ENCODE measurements around the gene LYPD6B. TPM values are rescaled to one million over a fixed set of nuclear protein-coding genes. Genes with fewer than 3 reads are reported as not detected.

LYPD6B gene, protein sequence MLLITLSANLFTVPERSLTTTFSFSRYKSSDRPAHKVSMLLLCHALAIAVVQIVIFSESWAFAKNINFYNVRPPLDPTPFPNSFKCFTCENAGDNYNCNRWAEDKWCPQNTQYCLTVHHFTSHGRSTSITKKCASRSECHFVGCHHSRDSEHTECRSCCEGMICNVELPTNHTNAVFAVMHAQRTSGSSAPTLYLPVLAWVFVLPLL
- total RNA-seq: 13.3 and 16.8 TPM in 2 replicates
- 26.0 and 26.4 TPM in 2 replicates for polyA plus RNA-seq

DNA sequence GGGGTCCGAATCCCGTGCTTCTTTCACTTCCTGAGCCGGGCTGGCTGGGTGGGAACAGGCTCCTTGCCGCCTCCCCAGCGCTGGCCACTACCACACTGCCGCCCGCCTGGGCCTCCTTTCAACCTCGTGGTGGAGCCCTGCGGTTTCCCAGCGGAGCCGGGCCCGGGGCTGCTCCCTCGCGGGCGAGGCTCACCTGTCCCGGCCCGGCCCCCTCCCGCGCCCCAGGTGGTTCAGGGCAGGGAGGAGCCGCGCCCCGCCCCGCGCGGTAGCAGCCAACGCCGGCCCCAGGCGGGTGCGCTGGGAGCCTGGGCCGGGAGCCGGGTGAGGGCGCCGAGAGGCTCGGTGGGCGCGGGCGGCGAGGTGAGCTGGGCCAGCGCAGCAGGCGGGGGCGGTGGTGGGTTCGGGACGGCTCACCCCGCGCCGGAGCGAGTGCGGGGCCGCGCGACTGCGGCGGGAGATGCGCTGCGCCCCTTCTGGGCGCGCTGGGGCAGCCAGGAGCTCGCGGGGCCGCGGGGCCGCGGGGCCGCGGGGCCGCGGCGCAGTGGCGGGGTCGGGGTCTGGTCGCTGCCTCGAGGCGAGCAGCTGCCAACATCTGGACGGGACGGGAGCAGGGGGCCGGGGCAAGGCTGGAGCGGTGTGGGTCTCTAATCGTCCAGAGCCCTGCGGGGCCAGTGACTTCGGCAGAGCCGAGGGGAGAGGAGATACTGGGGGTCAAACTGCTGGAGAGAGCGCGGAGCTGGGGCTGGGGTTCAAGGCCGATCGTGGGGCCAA, at the start of gene LYPD6B:
Gene LYPD6B, plus strand, starts transcription at position 258 of the 771 bp plus-strand sequence. CDS start 92,250 bp downstream, outside the sequence.
- peak; percentile 84 for DNase-seq (ENCODE audit: low spot score)
- TF ChIP-seq EZH2 (IDR thresholded peaks at IDR 0.05; ENCODE audit: borderline replicate concordance): no peak
- TF ChIP-seq, protein P1, sequence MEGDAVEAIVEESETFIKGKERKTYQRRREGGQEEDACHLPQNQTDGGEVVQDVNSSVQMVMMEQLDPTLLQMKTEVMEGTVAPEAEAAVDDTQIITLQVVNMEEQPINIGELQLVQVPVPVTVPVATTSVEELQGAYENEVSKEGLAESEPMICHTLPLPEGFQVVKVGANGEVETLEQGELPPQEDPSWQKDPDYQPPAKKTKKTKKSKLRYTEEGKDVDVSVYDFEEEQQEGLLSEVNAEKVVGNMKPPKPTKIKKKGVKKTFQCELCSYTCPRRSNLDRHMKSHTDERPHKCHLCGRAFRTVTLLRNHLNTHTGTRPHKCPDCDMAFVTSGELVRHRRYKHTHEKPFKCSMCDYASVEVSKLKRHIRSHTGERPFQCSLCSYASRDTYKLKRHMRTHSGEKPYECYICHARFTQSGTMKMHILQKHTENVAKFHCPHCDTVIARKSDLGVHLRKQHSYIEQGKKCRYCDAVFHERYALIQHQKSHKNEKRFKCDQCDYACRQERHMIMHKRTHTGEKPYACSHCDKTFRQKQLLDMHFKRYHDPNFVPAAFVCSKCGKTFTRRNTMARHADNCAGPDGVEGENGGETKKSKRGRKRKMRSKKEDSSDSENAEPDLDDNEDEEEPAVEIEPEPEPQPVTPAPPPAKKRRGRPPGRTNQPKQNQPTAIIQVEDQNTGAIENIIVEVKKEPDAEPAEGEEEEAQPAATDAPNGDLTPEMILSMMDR (IDR thresholded peaks at IDR 0.05; ENCODE audit: poor library complexity): peak; percentile 25
- 2% methylated on average over 35 of the region's 85 CpGs for whole genome bisulfite sequencing (ENCODE audit: low lambda C conversion rate, missing lambda C conversion rate)
- Histone ChIP-seq H3K4me1 (ENCODE audit: insufficient read depth) (no peaks in the 10 kb centered on the region), H3K4me3 (peak within 1 kb of the TSS; percentile 61), H3K27me3 (peaks cover 8% of the 10 kb centered on the region), H3K9me3 (ENCODE audit: low read depth) (no peaks in the 10 kb centered on the region), H3K9me2 (replicated peaks; ENCODE audit: insufficient read depth) (no peaks in the 10 kb centered on the region), H2AFZ (peak within 1 kb of the TSS; percentile 69), H3K36me3 (replicated peaks; ENCODE audit: insufficient read depth, low read depth) (no peaks in the 10 kb centered on the region), H4K20me1 (ENCODE audit: insufficient read depth, poor library complexity, severe bottlenecking) (no peaks in the 10 kb centered on the region), H3K27ac (peak within 1 kb of the TSS; percentile 45), H3K79me2 (peaks cover 17% of the 10 kb centered on the region), H3K4me2 (peak within 1 kb of the TSS; percentile 93)

DNA sequence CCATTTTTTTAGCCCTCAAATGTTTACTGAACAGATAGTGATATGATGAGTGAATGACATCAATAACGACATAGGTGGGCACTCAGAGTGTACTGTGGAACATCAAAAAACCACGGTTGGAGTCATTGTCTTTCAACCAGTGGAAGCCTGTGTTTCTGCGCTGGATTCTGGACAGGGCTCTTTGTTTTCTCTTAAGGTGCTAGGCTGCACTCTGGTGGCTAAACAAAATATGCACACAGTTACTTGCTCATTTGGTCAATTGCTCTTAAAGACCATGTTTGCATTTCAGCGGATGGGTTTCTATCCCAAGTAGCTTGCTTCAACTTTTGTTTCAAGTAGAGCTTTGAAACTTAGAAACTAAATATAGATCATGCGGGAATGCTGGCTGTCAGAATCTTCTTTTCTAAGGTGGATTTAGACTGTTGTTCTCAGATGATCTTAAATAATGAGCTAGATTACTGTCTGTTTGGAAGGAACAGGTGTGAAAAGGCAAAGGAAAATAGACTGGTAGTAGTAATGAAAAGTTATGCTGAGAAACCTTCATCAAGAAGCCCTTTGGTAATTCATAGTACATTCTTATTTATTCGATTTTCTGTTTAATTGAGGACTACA, 48.5 kb upstream of the LYPD6B start:
- no peaks in the 10 kb centered on the region for H3K9me3 ChIP-seq (ENCODE audit: low read depth)
- TF ChIP-seq, protein P1 (IDR thresholded peaks at IDR 0.05; ENCODE audit: poor library complexity): peak; percentile 84
- no peak for TF ChIP-seq EZH2phosphoT487 (IDR thresholded peaks at IDR 0.05; ENCODE audit: low read depth, severe bottlenecking, unreplicated experiment)
- H3K9me2 ChIP-seq (replicated peaks; ENCODE audit: insufficient read depth): no peaks in the 10 kb centered on the region
- no peaks in the 10 kb centered on the region for H3K27me3 ChIP-seq
- no peak overlapping the region for H3K4me2 ChIP-seq
- no peaks in the 10 kb centered on the region for H4K20me1 ChIP-seq (ENCODE audit: insufficient read depth, poor library complexity, severe bottlenecking)
- WGBS (ENCODE audit: low lambda C conversion rate, missing lambda C conversion rate): 43% methylated on average over 6 of the region's 6 CpGs
- H3K4me3 ChIP-seq: no peak overlapping the region
- no peaks in the 10 kb centered on the region for H3K36me3 ChIP-seq (replicated peaks; ENCODE audit: insufficient read depth, low read depth)
- H3K79me2 ChIP-seq: no peaks in the 10 kb centered on the region
- no peak overlapping the region for H2AFZ ChIP-seq
- H3K4me1 ChIP-seq (ENCODE audit: insufficient read depth): no peaks in the 10 kb centered on the region
- DNase-seq (ENCODE audit: low spot score): peak; percentile 83
- no peak overlapping the region for H3K27ac ChIP-seq

DNA sequence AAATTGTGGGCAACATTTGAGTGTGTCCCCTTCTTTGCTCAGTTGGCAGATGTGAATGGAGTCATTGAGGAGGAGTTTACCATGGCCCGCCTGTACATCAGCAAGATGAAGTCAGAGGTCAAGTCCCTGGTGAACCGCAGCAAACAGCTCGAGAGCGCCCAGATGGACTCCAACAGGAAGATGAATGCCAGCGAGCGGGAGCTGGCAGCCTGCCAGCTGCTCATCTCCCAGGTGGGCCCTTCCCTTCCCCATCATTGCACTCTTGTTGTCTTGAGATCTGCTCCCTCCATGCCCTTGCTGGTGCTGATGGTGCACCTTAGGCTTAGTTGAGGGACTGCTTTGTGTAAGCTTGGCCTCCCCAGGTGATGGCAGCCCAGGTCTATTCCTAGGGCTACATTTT, 47.5 kb upstream of the LYPD6B start:
- Histone ChIP-seq H3K9me3 (ENCODE audit: low read depth) (no peaks in the 10 kb centered on the region), H2AFZ (no peak overlapping the region), H3K27ac (no peak overlapping the region), H4K20me1 (ENCODE audit: insufficient read depth, poor library complexity, severe bottlenecking) (no peaks in the 10 kb centered on the region), H3K27me3 (no peaks in the 10 kb centered on the region), H3K4me3 (no peak overlapping the region), H3K4me2 (no peak overlapping the region), H3K9me2 (replicated peaks; ENCODE audit: insufficient read depth) (no peaks in the 10 kb centered on the region), H3K36me3 (replicated peaks; ENCODE audit: insufficient read depth, low read depth) (no peaks in the 10 kb centered on the region), H3K4me1 (ENCODE audit: insufficient read depth) (no peaks in the 10 kb centered on the region), H3K79me2 (no peaks in the 10 kb centered on the region)
- TF ChIP-seq EZH2phosphoT487 (IDR thresholded peaks at IDR 0.05; ENCODE audit: low read depth, severe bottlenecking, unreplicated experiment) (no peak), EZH2 (IDR thresholded peaks at IDR 0.05; ENCODE audit: borderline replicate concordance) (no peak)
- TF ChIP-seq, protein P1 (IDR thresholded peaks at IDR 0.05; ENCODE audit: poor library complexity): no peak
- DNase-seq (ENCODE audit: low spot score): no peak
- 93% methylated on average over 6 of the region's 6 CpGs for WGBS (ENCODE audit: low lambda C conversion rate, missing lambda C conversion rate)

Data from hepatocyte (in vitro differentiated cells).